IMR-90 (cell line): Measurements from ENCODE around the gene CDK2AP2.

Source experiments
- CTCF ChIP-seq: conservative IDR thresholded peaks from 2 replicates; pipeline ENCODE4 v1.5.1; 2012; ENCODE audit warnings: mild to moderate bottlenecking, low read depth, low read length, improper control_type of control experiment
- MXI1 ChIP-seq: IDR thresholded peaks from 2 replicates; pipeline ENCODE4 v1.6.1; 2012; ENCODE audit warnings: low read depth, mild to moderate bottlenecking, low read length, moderate library complexity, borderline replicate concordance
- NFE2L2 ChIP-seq: fragments of 150-350 bp; IDR thresholded peaks from 2 replicates; pipeline ENCODE4 v1.6.1; 2016; ENCODE audit warnings: low read depth, mild to moderate bottlenecking, low read length
- POLR2A ChIP-seq: IDR thresholded peaks from 2 replicates; pipeline ENCODE4 v1.6.1; 2012; ENCODE audit warnings: mild to moderate bottlenecking, low read depth, low read length
- RFX5 ChIP-seq: IDR thresholded peaks from 2 replicates; pipeline ENCODE4 v1.8.0; 2012; ENCODE audit warnings: low read depth, mild to moderate bottlenecking, low read length, moderate library complexity
- USF2 ChIP-seq: fragments of 150-350 bp; IDR thresholded peaks from 2 replicates; pipeline ENCODE4 v1.6.1; 2017; ENCODE audit warnings: mild to moderate bottlenecking, antibody characterized with exemption, low read length, low read depth

- TF ChIP-seq USF2 (peak; percentile 81), POLR2A (no peak; the same call in 1 of the 2 replicates), RFX5 (no peak), NFE2L2 (no peak), CTCF (no peak), MXI1 (0 out of 2 replicates have a peak, but pooled peaks have one; percentile 13)
These were observed 43.4 kb downstream of the CDK2AP2 start for GRCh38 chr11:67464411-67465188.
